ENCODE measurements around the gene NHLRC4. TPM values are rescaled to one million over a fixed set of nuclear protein-coding genes. Genes with fewer than 3 reads are reported as not detected.

NHLRC4 gene
- total and polyA plus RNA-seq, 2 of the 8 experiments (the other 6 are each of a cell fraction or from before 2014, with no cell fraction given), result 0.60 to 0.76 TPM

DNA sequence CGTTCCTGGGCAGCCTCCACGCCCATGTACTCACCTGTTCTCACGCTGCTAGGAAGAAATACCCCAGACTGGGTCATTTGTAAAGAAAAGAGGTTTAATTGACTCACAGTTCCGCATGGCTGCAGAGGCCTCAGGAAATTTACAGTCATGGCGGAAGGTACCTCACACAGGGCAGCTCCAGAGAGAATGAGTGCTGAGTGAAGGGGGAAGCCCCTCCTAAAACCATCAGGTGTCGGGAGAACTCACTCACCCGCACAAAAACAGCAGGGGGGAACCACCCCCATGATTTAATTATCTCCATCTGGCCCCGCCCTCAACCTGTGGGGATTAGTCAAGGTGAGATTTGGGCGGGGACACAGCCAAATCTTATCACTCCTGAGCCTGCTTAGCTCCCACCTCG is 41.2 kb downstream of the NHLRC4 start (continued):
- TF ChIP-seq, protein P1, sequence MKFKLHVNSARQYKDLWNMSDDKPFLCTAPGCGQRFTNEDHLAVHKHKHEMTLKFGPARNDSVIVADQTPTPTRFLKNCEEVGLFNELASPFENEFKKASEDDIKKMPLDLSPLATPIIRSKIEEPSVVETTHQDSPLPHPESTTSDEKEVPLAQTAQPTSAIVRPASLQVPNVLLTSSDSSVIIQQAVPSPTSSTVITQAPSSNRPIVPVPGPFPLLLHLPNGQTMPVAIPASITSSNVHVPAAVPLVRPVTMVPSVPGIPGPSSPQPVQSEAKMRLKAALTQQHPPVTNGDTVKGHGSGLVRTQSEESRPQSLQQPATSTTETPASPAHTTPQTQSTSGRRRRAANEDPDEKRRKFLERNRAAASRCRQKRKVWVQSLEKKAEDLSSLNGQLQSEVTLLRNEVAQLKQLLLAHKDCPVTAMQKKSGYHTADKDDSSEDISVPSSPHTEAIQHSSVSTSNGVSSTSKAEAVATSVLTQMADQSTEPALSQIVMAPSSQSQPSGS (IDR thresholded peaks at IDR 0.05; ENCODE audit: low read length), result no peak

Data from H1 (cell line).